GM21619 (cell line): ENCODE data around the gene SLAMF1.
A peak's percentile ranks its signal among the peaks of the same experiment; 100 is the strongest.

ENCODE experiments used
- ATAC-seq: cut with Tn5 transposase; IDR thresholded peaks from one replicate; pipeline ENCODE4 v1.9.1; 2021; ENCODE audit not compliant: unreplicated experiment

The SLAMF1 gene

GRCh38 chr1:160625725-160626498 lies 20.9 kb downstream of the SLAMF1 start:
- no peak for ATAC-seq

DNA sequence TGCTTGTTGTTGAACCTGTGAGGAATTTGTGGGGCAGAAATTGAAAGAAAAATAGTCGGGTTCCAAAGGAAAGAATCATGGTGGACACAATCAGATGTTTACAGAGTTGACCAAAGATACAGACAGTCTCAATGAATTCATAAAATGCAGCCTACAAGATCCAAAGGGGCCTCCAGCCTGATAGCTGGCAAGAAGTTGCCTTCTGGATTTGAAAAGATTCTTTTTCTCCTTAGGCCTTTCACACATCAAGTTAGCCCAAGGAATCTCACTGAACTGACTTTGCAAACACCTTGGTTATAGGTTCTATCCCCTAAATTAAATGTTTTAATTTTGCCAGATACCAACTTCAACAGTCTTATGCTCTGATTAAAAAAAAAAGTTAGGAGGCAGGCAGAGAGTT lies 21.5 kb downstream of the SLAMF1 start:
- ATAC-seq, result no peak

GRCh38 chr1:160624464-160624863 lies 22.4 kb downstream of the SLAMF1 start:
- peak; percentile 26 for ATAC-seq

DNA sequence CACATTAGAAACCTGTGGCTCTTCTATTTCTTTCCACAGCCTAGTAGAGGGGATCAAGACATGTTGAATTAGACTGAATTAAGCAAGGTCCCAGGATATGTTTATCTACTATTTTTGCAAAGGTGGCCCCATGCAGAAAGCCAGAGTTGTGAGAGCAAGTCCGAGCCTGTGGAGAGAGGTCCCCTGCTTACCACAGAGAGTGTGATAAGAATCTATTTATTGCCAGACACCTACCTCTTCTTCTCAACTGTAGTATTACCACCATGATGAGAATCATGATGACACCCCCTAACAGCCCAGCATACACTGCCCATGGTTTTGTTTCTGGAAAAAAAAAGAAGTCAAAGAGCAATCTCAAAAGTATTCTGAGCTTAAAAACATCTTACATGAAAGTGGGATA lies 23.0 kb downstream of the SLAMF1 start:
- no peak for ATAC-seq

DNA sequence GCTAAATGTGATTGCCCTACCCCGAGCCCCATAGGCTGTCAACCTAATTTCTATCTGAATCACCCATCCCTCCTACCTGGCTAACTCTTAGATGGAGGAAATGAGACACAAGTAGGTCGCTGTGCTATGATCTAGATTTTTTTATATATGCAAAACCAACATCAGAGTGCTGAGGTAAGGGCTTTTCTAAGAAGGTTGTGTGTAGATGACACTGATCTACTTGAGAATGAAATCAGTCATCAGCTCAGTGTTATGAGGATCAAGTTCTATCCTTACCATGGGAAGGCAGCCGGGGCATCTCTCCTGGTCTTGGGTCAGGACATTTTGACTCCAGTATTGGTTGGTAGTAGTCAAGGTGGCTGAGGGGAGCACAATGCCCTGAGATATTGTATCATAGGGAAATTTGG lies 23.6 kb downstream of the SLAMF1 start:
- no peak for ATAC-seq

- no peak for ATAC-seq
Measured at GRCh38 chr1:160622501-160623226, 24.2 kb downstream of the SLAMF1 start.

DNA sequence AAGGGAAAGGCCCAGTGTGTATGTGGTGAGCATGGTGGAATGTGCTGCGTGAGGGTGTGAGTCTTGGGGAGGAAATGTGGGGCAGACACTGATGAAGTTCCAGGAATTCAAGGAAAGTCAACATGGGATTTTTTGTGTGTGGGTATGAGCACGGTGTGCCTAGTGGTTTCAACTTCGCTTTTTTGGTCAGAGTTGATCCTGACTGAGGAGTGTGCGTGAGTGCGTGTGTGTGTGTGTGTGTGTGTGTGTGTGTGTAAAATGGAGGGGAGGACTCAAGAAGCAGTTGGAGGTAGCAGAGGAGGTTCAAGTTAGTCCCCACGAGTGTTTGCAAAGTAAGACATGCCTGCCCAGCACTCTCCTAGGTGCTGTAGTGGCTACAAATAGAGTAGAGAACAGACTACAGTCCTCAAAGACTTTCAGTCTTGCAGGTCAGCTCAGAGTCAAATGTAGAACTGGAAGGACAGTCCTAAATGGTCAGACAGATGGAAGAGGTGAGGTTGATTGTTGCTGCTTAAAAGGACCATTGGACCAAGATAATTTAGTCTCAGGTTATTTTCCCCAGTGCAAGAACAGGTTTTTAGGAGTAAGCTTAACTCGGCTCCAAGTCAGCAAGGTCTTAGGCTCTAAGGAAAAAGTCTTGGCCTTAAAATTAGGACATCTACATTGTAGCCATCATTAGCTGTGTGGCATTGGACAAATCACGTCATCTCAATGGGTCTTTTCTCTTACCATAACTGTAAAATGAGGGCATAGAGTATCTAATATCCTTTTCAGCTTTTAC lies 25.0 kb downstream of the SLAMF1 start:
- ATAC-seq, result no peak

DNA sequence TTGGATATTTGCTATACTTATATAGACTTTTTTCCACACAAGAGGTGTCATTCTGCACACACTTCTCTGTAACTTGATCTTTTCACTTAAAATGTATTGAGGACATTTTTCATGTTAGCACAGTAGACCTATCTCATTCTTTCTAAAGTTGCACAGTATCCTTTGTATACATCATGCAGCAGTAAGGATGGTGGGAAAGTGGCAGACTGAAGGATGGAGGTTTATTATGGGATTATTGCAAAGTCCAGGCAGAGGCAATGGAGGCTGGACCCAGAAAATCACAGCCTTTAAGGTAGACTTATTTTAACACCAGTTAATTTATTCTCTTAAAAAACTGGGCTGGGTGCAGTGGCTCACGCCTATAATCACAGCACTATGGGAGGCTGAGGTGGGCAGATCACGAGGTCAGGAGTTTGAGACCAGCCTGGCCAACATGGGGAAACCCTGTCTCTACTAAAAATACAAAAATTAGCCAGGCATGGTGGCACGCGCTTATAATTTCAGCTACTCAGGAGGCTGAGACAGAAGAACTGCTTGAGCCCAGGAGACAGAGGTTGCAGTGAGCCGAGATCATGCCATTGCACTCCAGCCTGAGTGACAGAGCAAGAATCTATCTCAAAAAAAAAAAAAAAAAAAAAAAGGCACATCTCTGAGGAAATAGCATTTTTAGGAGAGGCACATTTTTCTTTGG lies 25.8 kb downstream of the SLAMF1 start:
- no peak for ATAC-seq

GRCh38 chr1:160619742-160620277 lies 27.0 kb downstream of the SLAMF1 start:
- ATAC-seq, result no peak

DNA sequence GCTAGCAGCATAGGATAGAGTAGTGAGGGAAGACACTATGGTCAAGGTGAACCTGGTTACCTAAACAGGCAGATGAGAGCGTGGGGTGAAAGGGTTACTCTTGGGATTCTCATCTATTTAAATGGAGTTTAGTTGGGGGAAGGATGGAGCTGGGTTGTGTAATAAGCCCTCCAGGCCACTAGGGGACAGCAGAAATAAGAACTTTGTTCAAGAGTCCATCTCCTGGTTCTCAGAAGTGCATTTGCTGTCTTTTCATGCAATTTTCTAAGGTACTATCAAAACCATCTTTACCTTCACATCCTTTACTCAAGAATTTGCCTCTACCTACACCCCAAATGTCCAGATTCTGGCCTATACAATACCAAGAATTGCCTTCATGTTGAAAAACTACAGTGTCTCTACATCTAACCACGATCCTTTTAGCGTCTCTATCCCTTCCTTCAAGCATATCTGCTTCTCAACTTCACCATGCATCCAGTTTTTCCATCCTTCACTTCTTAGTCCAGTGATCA lies 28.0 kb downstream of the SLAMF1 start:
- no peak for ATAC-seq

DNA sequence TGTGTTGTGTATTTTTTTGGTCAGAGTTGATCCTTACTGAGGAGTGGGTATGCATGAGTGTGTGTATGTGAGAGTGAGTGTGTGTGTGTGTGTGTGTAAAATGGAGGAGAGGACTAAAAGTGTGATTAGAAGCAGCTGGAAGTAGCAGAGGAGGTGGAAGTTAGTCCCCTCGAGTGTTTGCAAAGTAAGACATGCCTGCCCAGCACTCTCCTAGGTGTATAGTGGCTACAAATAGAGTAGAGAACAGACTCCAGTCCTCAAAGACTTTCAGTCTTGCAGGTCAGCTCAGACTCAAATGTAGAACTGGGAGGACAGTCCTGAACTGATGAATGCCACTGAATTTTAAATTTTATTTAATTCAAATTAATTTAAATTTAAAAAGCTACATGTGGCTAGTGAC lies 28.5 kb downstream of the SLAMF1 start:
- ATAC-seq, result no peak

GRCh38 chr1:160615660-160616059 lies 31.2 kb downstream of the SLAMF1 start:
- no peak for ATAC-seq

DNA sequence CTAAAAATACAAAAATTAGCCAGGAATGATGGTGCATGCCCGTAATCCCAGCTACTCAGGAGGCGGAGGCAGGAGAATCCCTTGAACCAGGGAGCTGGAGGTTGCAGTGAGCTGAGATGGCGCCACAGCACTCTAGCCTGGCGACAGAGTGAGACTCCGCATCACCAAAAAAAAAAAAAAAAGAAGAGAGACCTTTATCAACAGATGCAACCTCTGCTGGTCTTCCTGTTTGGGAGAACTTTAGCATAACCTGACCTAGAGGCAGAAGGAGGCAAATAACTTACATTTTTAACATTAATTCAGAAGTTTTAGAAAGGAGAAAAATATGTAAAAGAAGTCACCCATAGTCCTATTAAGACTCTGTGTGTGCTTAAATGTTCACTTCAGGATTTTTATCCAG lies 32.4 kb downstream of the SLAMF1 start:
- ATAC-seq, result no peak

- ATAC-seq, result no peak
Measured at GRCh38 chr1:160612613-160613218, 34.1 kb downstream of the SLAMF1 start.

- ATAC-seq, result no peak
Measured at GRCh38 chr1:160610569-160611242, 36.1 kb downstream of the SLAMF1 start.

- no peak for ATAC-seq
Measured at GRCh38 chr1:160608941-160609340, 37.9 kb downstream of the SLAMF1 start.

DNA sequence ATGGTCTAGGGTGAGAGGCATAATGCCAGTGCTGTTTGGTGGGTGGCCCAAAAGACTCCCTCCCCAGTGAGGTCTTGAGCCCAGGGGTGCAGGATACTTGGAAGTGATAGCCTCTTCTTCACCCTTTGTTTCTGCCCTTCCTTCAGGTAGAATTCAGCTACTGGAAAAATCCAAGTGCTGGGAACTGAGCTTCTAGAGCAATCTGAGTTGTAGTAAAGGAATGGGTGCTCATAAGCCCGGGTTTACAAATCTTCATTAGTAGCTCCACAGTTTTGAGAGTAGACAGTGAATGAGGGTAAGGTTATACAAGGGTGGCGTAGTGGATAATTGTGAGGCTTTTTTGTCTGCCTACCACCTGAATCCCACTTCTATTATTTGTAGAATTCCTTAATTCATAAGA lies 38.3 kb downstream of the SLAMF1 start:
- no peak for ATAC-seq

- ATAC-seq, result no peak
Measured at GRCh38 chr1:160608057-160608456, 38.8 kb downstream of the SLAMF1 start.

DNA sequence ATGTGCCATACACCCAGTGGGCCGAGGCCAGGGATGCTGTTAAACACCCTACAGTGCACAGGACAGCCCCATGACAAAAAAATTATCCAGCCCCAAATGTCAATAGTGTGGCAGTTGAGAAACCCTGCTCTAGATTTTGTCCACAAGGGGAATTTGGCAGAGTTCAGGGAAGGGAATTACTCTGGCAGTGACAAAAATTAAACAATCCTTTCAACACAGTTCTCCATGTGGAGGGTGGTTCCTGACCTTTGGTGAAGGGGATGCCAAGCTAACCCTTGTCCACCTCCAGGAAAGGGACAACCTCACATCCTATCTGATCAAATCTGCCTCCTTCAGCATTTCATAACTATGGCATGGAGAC lies 39.2 kb downstream of the SLAMF1 start:
- no peak for ATAC-seq
